ENCODE measurements around the gene XXYLT1.

XXYLT1 gene

DNA sequence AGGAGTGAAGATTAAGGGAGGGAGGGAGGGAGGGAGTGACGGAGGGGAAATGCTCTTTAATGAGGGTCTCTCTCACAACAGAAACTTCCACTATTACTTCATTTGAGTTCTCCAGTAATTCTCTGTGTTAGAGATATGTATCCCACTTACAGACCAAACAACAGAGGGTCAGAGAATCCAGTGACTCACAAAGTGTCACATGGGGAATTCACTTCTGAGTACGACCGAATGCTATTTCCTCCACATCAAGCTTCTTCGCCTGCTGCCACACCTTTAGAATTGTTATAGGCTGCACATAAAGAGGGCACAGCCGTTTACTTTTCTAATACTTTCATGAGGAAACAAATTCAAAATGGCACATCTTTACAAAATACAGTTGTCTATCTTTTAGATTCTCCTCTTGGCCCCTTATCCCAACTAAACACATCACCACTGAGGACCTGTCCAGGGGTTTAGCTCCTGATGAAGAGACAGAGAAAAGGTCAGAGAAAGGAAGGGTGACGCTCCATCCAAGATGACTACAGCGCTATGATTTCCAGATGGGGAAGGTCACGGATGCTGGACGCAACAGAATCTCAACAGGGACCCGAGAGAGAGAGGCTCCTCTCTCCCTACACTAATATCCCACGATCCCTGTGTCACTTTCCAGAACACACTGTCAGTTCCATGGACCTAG is 119.0 kb downstream of the XXYLT1 start:
- DNase-seq, result no peak
- Mint-ChIP-seq H3K4me1 (peaks cover 98% of the 10 kb centered on the region), H3K27me3 (ENCODE audit: low read depth, poor library complexity) (peaks cover 3% of the 10 kb centered on the region), H3K4me3 (no peak overlapping the region), H3K27ac (no peak overlapping the region), H3K36me3 (ENCODE audit: low read depth) (no peaks in the 10 kb centered on the region), H3K9me3 (no peaks in the 10 kb centered on the region)
- TF ChIP-seq, protein P1, sequence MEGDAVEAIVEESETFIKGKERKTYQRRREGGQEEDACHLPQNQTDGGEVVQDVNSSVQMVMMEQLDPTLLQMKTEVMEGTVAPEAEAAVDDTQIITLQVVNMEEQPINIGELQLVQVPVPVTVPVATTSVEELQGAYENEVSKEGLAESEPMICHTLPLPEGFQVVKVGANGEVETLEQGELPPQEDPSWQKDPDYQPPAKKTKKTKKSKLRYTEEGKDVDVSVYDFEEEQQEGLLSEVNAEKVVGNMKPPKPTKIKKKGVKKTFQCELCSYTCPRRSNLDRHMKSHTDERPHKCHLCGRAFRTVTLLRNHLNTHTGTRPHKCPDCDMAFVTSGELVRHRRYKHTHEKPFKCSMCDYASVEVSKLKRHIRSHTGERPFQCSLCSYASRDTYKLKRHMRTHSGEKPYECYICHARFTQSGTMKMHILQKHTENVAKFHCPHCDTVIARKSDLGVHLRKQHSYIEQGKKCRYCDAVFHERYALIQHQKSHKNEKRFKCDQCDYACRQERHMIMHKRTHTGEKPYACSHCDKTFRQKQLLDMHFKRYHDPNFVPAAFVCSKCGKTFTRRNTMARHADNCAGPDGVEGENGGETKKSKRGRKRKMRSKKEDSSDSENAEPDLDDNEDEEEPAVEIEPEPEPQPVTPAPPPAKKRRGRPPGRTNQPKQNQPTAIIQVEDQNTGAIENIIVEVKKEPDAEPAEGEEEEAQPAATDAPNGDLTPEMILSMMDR (IDR thresholded peaks at IDR 0.05), result no peak

DNA sequence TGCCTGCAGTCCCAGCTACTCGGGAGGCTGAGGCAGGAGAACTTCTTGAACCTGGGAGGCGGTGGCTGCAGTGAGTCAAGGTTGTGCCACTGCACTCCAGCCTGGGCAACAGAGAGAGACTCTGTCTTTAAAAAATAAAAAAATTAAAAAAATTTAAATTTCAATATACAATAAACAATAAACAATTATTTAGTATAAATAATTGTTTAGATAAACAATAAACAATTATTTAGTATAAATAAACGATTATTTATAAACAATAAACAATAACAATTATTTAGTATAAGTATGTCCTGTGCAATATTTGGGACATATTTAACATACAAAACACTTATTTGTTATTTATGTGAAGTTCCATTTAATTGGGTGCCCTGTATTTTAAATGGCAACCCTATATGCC is 119.6 kb downstream of the XXYLT1 start:
- no peak overlapping the region for H3K4me3 Mint-ChIP-seq
- DNase-seq, result no peak
- peaks cover 95% of the 10 kb centered on the region for H3K4me1 Mint-ChIP-seq
- H3K27ac Mint-ChIP-seq, result no peak overlapping the region
- no peaks in the 10 kb centered on the region for H3K9me3 Mint-ChIP-seq
- peaks cover 3% of the 10 kb centered on the region for H3K27me3 Mint-ChIP-seq (ENCODE audit: low read depth, poor library complexity)
- H3K36me3 Mint-ChIP-seq (ENCODE audit: low read depth), result no peaks in the 10 kb centered on the region
- TF ChIP-seq, protein P1 (IDR thresholded peaks at IDR 0.05), result no peak

DNA sequence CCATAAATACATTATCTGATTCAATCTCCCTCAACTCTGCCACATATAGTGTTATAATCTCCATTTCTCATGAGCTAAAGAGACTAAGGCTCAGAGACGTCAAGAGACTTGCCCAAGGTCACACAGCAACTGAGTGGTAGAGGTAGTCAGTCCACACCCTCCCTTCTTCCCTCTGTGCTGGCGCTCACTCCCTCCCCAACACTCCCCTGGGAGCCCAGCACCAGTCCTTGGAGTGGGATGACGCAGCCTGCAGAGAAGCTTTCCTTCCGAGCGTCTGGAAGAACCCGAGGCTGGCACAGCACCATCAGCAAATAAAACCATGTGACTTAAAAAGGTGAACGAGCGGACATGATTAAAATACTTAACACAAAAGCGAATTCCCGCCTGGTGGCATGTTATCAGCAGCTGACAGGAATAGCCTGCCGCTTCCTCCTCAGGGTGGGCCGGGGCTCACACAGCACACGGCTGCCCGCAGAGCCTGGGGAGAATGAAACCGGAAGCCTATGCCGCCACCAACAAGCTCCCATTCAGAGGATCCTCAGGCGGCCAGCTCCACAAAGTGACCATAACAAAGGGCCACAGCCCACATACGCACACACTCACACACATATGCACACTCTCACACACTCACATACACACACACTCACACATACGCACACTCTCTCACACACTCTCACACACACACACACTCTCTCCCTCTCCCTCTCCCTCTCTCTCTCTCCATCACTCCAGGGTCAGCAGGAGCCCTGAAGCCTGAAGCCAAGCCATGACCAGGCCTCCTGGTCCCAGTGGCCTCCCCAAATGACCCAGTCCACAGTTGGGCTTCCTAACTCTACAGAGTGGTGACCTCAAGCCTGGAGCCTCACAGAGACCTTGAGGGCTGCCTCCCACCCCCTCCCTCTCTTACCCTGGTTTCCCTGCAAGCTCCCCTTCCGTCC is 120.5 kb downstream of the XXYLT1 start:
- H3K4me3 Mint-ChIP-seq, result peak overlapping the region; percentile 0
- H3K36me3 Mint-ChIP-seq (ENCODE audit: low read depth), result no peaks in the 10 kb centered on the region
- no peaks in the 10 kb centered on the region for H3K9me3 Mint-ChIP-seq
- H3K27me3 Mint-ChIP-seq (ENCODE audit: low read depth, poor library complexity), result peaks cover 3% of the 10 kb centered on the region
- peaks cover 86% of the 10 kb centered on the region for H3K4me1 Mint-ChIP-seq
- TF ChIP-seq, protein P1 (IDR thresholded peaks at IDR 0.05), result no peak
- no peak for DNase-seq
- peak overlapping the region; percentile 37 for H3K27ac Mint-ChIP-seq

DNA sequence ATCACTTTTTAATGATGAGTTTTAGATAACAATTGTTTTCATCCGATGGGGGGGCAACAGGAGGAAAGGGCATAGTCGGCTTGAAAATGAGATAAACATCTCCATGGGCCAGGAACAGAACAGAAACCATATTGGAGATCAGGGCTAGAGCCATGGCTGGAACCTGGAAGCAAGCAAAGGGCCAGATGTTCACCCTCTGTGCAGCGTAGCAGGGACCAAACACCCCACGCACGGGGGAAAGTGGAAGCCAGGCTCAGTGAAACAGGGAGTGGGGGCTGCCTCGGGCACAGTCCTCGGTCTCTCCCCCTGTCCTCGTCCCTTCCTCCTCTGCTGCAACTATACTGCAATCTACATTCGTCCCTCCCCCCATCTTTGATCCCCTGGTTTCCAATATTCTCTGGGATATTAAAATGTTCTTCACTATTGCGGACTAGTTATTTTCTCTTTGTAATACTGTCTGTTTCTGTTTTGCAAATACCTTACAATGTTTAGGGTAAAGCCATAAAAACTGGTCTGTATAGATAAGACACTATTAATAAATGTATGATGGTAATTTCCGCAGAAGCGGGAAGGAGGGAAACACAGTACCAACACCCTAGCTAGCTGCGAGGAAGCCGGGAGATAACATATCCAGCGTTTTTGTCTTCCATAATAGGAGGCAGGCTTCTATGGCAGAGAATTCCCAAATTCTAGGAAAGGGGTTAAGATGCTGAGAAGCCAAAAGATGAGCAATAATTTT is 121.5 kb downstream of the XXYLT1 start:
- H3K27me3 Mint-ChIP-seq (ENCODE audit: low read depth, poor library complexity), result peaks cover 3% of the 10 kb centered on the region
- no peaks in the 10 kb centered on the region for H3K9me3 Mint-ChIP-seq
- H3K27ac Mint-ChIP-seq, result no peak overlapping the region
- H3K4me3 Mint-ChIP-seq, result peak overlapping the region; percentile 41
- TF ChIP-seq, protein P1 (IDR thresholded peaks at IDR 0.05), result no peak
- DNase-seq, result no peak
- peaks cover 5% of the 10 kb centered on the region for H3K36me3 Mint-ChIP-seq (ENCODE audit: low read depth)
- H3K4me1 Mint-ChIP-seq, result peaks cover 82% of the 10 kb centered on the region

DNA sequence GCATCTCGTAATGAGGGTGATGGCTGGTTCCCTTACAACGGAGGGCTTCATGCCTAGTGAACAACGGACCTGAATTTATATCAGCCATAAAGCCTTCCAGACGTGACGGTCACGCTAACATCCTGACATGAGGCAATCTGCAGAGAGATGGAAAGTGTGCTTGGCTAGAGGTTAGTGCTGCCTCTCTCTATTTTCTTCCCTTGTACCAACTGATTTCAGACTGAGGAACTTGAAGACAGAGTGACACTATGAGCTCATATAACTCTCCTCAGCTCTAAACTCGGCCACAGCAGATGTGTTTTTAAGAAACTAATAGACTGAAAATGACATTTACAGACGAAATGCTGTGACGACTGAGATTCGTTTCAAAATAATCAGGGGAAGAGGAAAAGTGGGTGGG is 122.4 kb downstream of the XXYLT1 start:
- H3K9me3 Mint-ChIP-seq, result no peaks in the 10 kb centered on the region
- H3K4me1 Mint-ChIP-seq, result peaks cover 74% of the 10 kb centered on the region
- H3K27me3 Mint-ChIP-seq (ENCODE audit: low read depth, poor library complexity), result peaks cover under 1% of the 10 kb centered on the region
- H3K27ac Mint-ChIP-seq, result peak overlapping the region; percentile 90
- peaks cover 5% of the 10 kb centered on the region for H3K36me3 Mint-ChIP-seq (ENCODE audit: low read depth)
- peak overlapping the region; percentile 41 for H3K4me3 Mint-ChIP-seq
- no peak for DNase-seq
- TF ChIP-seq, protein P1 (IDR thresholded peaks at IDR 0.05), result no peak

All from nephron progenitor cell (in vitro differentiated cells).